ENCODE measurements around the gene LYZ.

Gene LYZ

GRCh38 chr12:69342421-69342820 lies 5.8 kb upstream of the LYZ start:
- no peaks in the 10 kb centered on the region for H3K9me3 Mint-ChIP-seq
- no peak overlapping the region for H3K27ac Mint-ChIP-seq
- DNase-seq, result no peak
- H3K27me3 Mint-ChIP-seq (ENCODE audit: low read depth, poor library complexity), result peaks cover 3% of the 10 kb centered on the region
- no peak for TF ChIP-seq CTCF (IDR thresholded peaks at IDR 0.05)
- H3K36me3 Mint-ChIP-seq (ENCODE audit: low read depth), result no peaks in the 10 kb centered on the region
- H3K4me1 Mint-ChIP-seq, result no peaks in the 10 kb centered on the region
- no peak overlapping the region for H3K4me3 Mint-ChIP-seq

GRCh38 chr12:69343357-69343756 lies 4.8 kb upstream of the LYZ start:
- no peaks in the 10 kb centered on the region for H3K4me1 Mint-ChIP-seq
- H3K9me3 Mint-ChIP-seq, result no peaks in the 10 kb centered on the region
- no peak for DNase-seq
- peaks cover 3% of the 10 kb centered on the region for H3K27me3 Mint-ChIP-seq (ENCODE audit: low read depth, poor library complexity)
- no peak overlapping the region for H3K4me3 Mint-ChIP-seq
- TF ChIP-seq CTCF (IDR thresholded peaks at IDR 0.05), result no peak
- H3K27ac Mint-ChIP-seq, result no peak overlapping the region
- no peaks in the 10 kb centered on the region for H3K36me3 Mint-ChIP-seq (ENCODE audit: low read depth)

- Mint-ChIP-seq H3K27me3 (ENCODE audit: low read depth, poor library complexity) (peaks cover 5% of the 10 kb centered on the region), H3K4me3 (no peak overlapping the region), H3K9me3 (no peaks in the 10 kb centered on the region), H3K36me3 (ENCODE audit: low read depth) (no peaks in the 10 kb centered on the region), H3K4me1 (no peaks in the 10 kb centered on the region), H3K27ac (no peak overlapping the region)
- no peak for DNase-seq
- TF ChIP-seq CTCF (IDR thresholded peaks at IDR 0.05), result no peak
Observed at GRCh38 chr12:69343885-69344612, 4.1 kb upstream of the LYZ start.

- Mint-ChIP-seq H3K4me3 (no peak overlapping the region), H3K36me3 (ENCODE audit: low read depth) (no peaks in the 10 kb centered on the region), H3K4me1 (no peaks in the 10 kb centered on the region), H3K9me3 (no peaks in the 10 kb centered on the region), H3K27ac (no peak overlapping the region), H3K27me3 (ENCODE audit: low read depth, poor library complexity) (peaks cover 6% of the 10 kb centered on the region)
- no peak for TF ChIP-seq CTCF (IDR thresholded peaks at IDR 0.05)
- no peak for DNase-seq
Observed at GRCh38 chr12:69345077-69345476, 3.1 kb upstream of the LYZ start.

- no peak for DNase-seq
- Mint-ChIP-seq H3K4me1 (no peaks in the 10 kb centered on the region), H3K27me3 (ENCODE audit: low read depth, poor library complexity) (peaks cover 6% of the 10 kb centered on the region), H3K4me3 (no peak overlapping the region), H3K27ac (no peak overlapping the region), H3K9me3 (no peaks in the 10 kb centered on the region), H3K36me3 (ENCODE audit: low read depth) (no peaks in the 10 kb centered on the region)
- no peak for TF ChIP-seq CTCF (IDR thresholded peaks at IDR 0.05)
Observed at GRCh38 chr12:69345742-69346141, 2.4 kb upstream of the LYZ start.

- H3K36me3 Mint-ChIP-seq (ENCODE audit: low read depth), result no peaks in the 10 kb centered on the region
- no peak for TF ChIP-seq CTCF (IDR thresholded peaks at IDR 0.05)
- no peaks in the 10 kb centered on the region for H3K9me3 Mint-ChIP-seq
- H3K27me3 Mint-ChIP-seq (ENCODE audit: low read depth, poor library complexity), result peaks cover 8% of the 10 kb centered on the region
- peaks cover 10% of the 10 kb centered on the region for H3K4me1 Mint-ChIP-seq
- DNase-seq, result no peak
- no peak overlapping the region for H3K27ac Mint-ChIP-seq
- H3K4me3 Mint-ChIP-seq, result no peak overlapping the region
Observed at GRCh38 chr12:69350002-69350626, 1.9 kb downstream of the LYZ start.
